Neutrophil (primary cell): ENCODE data around the gene PSTK.

Experiments
- H3K27ac ChIP-seq: fragments of 200-600 bp; sonication (generic); 2 replicates; pipeline ENCODE4 v1.5.1; 2016; ENCODE audit warnings: mild to moderate bottlenecking, moderate library complexity
- H3K27me3 ChIP-seq: fragments of 200-600 bp; sonication (generic); 2 replicates; pipeline ENCODE4 v1.6.0; 2016; ENCODE audit warnings: mild to moderate bottlenecking
- H3K36me3 ChIP-seq: fragments of 200-600 bp; sonication (generic); 2 replicates; pipeline ENCODE4 v1.5.1; 2017
- H3K4me1 ChIP-seq, 2 experiments: fragments of 200-600 bp in 1 of 2; sonication (generic) in 1 of 2; 1 replicate in 1 of 2; 2 replicates in 1 of 2; pipeline versions ENCODE4 v1.5.1 to v1.6.1; 2013 to 2016; ENCODE audit warnings: low read depth in 1 of 2, low read length in 1 of 2, mild to moderate bottlenecking in 1 of 2, moderate library complexity in 1 of 2; ENCODE audit not compliant: control insufficient read depth in 1 of 2, insufficient read depth in 1 of 2
- H3K4me3 ChIP-seq, 2 experiments: fragments of 200-600 bp in 1 of 2; sonication (generic) in 1 of 2; 1 replicate in 1 of 2; 2 replicates in 1 of 2; pipeline ENCODE4 v1.5.1; 2013 to 2016; ENCODE audit warnings: low read depth in 1 of 2, low read length in 1 of 2, mild to moderate bottlenecking in 1 of 2, moderate library complexity in 1 of 2
- H3K9me3 ChIP-seq: fragments of 200-600 bp; sonication (generic); 2 replicates; pipeline ENCODE4 v1.5.1; 2016
- CTCF ChIP-seq: fragments of 200-600 bp; sonication (generic); IDR thresholded peaks from 2 replicates; pipeline ENCODE4 v1.5.1; 2016; ENCODE audit warnings: antibody characterized with exemption

Gene PSTK

GRCh38 chr10:123016228-123016627 is 36.0 kb downstream of the PSTK start:
- Histone ChIP-seq H3K27ac (no peak overlapping the region), H3K4me1 (no peaks in the 10 kb centered on the region), H3K4me3 (no peak overlapping the region), H3K27me3 (no peaks in the 10 kb centered on the region), H3K9me3 (no peaks in the 10 kb centered on the region), H3K36me3 (no peaks in the 10 kb centered on the region)
- no peak for TF ChIP-seq CTCF

DNA sequence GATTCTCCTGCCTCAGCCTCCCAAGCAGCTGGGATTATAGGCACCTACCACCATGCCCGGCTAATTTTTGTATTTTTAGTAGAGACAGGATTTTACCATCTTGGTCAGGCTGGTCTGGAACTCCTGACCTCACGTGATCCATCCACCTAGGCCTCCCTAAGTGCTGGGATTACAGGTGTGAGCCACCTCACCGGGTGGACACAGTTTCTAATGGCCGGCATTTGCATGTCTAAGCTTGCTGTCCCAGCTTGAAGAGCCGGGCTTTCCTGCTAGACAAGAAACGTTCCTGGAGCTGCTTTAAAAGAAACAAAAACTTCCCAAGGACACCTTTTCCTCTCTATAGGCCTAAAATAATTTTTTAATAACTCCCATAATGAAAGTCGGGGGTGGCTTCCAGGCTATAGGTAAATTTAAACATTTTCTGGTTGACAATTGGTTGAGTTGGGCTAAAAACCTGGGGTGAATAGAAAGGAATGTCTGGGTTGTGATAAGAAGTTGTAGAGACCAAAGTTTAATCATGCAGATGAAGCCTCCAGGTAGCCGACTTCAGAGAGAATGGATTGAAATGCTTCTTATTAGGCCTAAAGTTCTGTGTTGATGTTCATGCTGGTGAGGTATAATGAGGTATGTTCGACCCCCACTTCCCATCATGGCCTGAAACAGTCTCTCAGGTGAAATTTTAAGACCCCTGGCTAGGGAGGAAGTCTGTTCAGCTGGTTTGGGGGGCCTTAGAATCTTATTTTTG is 37.4 kb downstream of the PSTK start:
- no peaks in the 10 kb centered on the region for H3K36me3 ChIP-seq
- no peak overlapping the region for H3K4me3 ChIP-seq
- H3K4me1 ChIP-seq = no peaks in the 10 kb centered on the region
- TF ChIP-seq CTCF = no peak
- H3K27me3 ChIP-seq = no peaks in the 10 kb centered on the region
- no peak overlapping the region for H3K27ac ChIP-seq
- H3K9me3 ChIP-seq = no peaks in the 10 kb centered on the region

- Histone ChIP-seq H3K36me3 (no peaks in the 10 kb centered on the region), H3K4me3 (no peak overlapping the region), H3K27me3 (no peaks in the 10 kb centered on the region), H3K4me1 (no peaks in the 10 kb centered on the region), H3K9me3 (no peaks in the 10 kb centered on the region), H3K27ac (no peak overlapping the region)
- no peak for TF ChIP-seq CTCF
Observed at GRCh38 chr10:123018531-123018930, 38.3 kb downstream of the PSTK start.

DNA sequence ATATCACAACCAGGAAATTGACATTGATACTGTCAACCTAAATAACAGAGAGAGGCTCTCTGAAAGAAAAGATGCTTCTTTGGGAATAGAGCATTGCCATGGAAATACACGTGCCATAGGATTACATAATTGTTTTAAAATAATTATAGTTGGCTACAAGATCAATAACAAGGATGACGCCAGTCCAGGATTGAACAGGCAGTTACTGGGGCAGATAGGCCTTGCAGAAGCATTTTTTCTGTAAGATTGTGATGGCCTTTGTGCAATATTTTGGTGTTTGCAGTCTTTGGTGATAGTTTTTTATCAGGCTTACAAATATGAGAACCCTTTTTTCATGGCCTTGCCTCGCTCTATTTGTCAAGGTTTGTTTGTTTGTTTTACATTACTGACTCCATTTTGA is 39.1 kb downstream of the PSTK start:
- no peaks in the 10 kb centered on the region for H3K4me1 ChIP-seq
- no peak overlapping the region for H3K4me3 ChIP-seq
- no peaks in the 10 kb centered on the region for H3K36me3 ChIP-seq
- H3K27ac ChIP-seq = no peak overlapping the region
- no peaks in the 10 kb centered on the region for H3K27me3 ChIP-seq
- TF ChIP-seq CTCF = no peak
- no peaks in the 10 kb centered on the region for H3K9me3 ChIP-seq

DNA sequence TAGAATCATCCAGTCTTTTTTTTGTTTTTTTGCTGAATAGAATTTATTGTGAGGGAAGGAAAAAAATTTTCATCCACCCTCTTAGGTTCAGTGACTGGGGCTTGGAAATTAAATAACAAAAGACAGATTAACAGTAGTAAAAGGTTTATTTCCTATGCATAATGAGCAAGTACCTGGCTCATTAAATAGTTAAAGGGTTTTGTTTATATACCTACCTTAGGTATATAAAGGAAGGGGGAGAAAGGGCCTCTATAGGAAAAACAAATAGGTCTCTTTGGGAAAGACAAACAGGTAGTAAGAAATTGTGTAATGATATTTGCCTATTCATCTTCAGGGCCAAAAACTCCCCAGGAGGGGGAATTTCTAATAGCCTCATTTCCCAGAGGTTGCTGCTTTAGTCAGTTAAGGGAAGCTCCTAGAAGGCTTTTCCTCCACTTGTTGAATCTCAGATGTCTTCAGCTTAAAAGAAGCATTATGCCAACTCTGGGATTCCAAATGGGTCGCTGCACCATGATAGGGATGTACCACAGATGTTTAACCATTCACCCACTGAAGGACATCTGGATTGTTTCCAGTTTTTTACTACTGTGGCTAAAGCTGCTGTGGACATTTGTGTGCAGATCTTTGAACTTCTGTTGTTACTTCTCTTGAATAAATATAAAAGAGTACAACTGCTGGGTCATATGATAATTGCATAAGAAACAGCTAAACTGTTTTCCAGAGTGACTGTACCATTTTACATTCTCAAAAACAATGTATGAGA is 39.9 kb downstream of the PSTK start:
- Histone ChIP-seq H3K4me3 (no peak overlapping the region), H3K4me1 (no peaks in the 10 kb centered on the region), H3K36me3 (no peaks in the 10 kb centered on the region), H3K9me3 (no peaks in the 10 kb centered on the region), H3K27me3 (no peaks in the 10 kb centered on the region), H3K27ac (no peak overlapping the region)
- no peak for TF ChIP-seq CTCF
